NOMO-1 treated with dmso at 0.1 percent for 144 hours (cell line): ENCODE measurements around the gene CYP27C1.
"Not testable (repeated sequence)": the region's sequence is repeated elsewhere in the genome, so short reads cannot be mapped to it uniquely, and the experiment has no call there.

Experiments used
- DNase-seq: peaks from one replicate; lab custom pipeline; 2025; ENCODE audit not compliant: unreplicated experiment; lab: John Stamatoyannopoulos, UW

Gene CYP27C1, protein sequence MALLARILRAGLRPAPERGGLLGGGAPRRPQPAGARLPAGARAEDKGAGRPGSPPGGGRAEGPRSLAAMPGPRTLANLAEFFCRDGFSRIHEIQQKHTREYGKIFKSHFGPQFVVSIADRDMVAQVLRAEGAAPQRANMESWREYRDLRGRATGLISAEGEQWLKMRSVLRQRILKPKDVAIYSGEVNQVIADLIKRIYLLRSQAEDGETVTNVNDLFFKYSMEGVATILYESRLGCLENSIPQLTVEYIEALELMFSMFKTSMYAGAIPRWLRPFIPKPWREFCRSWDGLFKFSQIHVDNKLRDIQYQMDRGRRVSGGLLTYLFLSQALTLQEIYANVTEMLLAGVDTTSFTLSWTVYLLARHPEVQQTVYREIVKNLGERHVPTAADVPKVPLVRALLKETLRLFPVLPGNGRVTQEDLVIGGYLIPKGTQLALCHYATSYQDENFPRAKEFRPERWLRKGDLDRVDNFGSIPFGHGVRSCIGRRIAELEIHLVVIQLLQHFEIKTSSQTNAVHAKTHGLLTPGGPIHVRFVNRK

DNA sequence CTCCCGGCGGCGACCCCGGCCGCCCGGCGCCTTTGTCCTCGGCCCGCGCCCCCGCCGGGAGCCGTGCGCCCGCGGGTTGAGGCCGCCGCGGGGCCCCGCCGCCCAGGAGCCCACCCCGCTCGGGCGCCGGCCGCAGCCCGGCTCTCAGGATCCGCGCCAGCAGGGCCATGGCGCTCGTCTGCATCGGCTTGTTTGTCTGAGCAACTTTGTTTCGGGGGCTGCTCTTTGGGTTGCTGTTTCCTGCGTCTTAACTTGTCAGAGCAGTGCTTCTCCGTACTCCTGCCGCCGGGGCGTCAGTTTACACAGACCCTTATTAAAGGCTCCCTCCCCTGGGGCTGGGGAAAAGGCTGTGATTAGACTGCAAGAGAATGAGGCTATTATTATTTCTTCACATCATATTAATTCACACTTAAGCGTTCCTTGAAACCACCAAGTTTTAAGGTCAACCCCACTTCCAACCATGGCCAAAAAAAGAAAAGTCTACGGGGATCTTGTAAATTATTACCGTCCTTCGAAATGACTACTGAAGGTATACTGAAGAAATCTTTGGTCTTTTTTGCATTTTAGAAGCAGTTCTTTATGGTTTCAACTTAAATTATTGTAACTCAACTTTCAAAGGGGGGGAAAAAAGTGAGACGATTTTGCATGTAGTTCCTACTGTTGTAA, at the start of gene CYP27C1:
Gene CYP27C1 (minus strand): TSS at position 198 of the 666 bp plus-strand sequence. CDS start 29 bp downstream, at position 169.
- no peak for DNase-seq

- DNase-seq: no peak
Observed at GRCh38 chr2:127261804-127262406, 41.8 kb upstream of the CYP27C1 start.

GRCh38 chr2:127259355-127259754, 39.3 kb upstream of the CYP27C1 start:
- no peak for DNase-seq

DNA sequence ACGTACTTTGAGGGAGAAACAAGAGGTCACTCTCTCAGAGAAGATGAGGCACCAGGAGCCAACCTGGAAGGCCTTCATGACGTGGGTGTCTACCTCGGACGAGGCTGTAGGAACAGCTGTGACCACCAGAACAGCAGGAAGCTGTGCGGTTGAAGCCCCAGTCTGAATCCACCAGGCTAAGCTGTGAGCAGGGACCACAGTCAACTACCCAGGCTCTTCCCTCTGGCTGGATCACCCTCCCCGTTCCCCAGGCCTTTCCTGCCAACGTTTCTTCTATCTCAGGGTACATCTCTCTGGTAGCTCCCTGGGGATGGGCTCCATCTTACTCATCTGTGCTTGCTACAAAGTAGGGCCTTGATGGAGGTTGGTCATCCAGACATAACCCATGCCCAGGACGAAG, 36.8 kb upstream of the CYP27C1 start:
- DNase-seq: no peak

GRCh38 chr2:127256381-127256780, 36.3 kb upstream of the CYP27C1 start:
- no peak for DNase-seq

GRCh38 chr2:127255721-127256120, 35.6 kb upstream of the CYP27C1 start:
- DNase-seq: no peak

GRCh38 chr2:127255146-127255545, 35.0 kb upstream of the CYP27C1 start:
- DNase-seq: no peak

DNA sequence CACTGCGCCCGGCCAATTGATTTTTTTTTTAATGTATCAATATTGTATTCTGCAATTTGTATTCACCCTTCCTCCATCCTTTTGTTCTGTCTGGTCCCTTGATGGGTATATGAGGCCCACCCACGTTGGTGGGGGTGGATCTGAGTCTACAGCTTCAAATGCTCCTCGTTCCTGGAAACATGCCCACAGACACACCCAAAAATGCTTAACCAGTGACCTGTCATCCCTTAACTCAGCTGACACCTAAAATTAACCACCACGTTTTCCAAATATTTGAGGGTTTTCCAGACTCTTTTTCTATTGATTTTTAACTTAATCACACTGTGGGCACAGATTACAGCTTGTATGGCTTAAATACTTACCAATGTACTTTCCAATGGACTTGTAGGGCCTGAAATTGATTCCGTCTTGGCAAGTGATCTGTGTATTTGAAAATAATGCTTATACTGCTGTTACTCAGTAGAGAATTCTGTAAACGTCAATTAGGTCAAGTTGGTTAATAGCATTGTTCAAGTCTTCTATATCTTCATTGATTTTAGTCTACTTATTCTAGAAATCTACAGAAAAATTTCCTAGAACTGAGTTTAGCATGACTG, 34.4 kb upstream of the CYP27C1 start:
- no peak for DNase-seq

DNA sequence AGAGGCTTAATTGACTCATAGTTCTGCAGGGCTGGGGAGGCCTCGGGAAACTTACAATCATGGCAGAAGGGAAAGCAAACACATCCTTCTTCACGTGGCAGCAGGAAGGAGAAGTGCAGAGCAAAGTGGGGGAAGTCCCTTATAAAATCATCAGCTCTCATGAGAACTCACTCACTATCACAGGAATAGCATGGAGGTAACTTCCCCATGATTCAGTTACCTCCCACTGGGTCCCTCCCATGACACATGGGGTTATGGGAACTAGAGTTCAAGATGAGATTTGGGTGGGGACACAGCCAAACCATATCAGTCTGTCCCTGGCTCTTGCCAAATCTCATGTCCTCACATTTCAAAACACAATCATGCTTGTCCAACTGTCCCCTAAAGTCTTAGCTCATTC, 21.1 kb upstream of the CYP27C1 start:
- not testable (repeated sequence) for DNase-seq

GRCh38 chr2:127239395-127239794, 19.3 kb upstream of the CYP27C1 start:
- DNase-seq: no peak

DNA sequence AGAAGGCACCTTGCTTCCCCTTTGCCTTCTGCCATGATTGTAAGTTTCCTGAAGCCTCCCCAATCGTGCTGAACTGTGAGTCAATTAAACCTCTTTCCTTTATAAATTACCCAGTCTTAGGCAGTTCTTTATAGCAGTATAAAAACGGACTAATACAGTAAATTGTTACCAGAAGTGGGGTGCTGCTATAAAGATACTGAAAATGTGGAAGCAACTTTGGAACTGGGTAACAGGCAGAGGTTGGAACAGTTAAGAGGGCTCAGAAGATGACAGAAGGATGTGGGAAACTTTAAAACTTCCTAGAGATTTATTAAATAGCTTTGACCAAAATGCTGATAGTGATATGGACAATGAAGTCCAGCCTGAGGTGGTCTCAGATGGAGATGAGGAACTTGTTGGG, 17.7 kb upstream of the CYP27C1 start:
- not testable (repeated sequence) for DNase-seq

DNA sequence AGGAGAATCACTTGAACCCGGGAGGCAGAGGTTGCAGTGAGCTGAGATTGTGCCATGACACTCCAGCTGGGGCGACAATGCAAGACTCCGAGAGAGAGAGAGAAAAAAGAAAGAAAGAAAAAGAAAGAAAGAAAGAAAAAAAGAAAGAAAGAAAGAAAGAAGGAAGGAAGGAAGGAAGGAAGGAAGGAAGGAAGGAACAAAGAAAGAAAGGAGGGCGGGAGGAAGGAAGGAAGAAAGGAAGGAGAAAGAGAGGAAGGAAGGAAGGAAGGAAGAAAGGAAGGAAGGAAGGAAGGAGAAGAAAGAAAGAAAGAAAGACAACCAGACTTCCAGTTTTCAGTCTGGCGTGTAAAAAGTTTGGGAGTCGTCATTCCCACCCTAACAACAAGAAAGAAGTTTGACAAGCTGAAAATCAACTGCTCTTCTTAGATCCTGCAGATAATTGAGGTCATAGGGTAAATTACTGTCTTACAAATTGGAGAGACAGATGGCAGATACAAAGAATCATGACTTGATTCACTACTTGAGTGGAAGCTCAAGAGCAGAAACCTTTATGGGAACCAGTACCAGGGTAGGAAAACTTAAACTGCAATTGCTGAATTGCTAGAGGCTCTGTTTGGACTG, 15.1 kb upstream of the CYP27C1 start:
- DNase-seq: no peak

DNA sequence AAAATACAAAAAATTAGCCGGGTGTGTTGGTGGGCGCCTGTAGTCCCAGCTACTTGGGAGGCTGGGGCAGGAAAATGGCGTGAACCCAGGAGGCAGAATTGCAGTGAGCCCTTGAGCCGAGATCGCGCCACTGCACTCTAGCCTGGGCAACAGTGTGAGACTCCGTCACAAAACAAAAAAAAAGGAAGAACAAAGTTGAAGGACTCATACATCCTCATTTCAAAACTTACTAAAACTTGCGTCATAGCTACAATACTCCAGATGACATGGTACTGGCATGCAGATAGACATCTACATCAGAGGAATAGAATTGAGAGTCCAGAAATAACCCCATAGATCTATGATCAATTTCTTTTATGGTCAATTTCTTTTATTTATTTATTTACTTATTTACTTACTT, 13.6 kb upstream of the CYP27C1 start:
- no peak for DNase-seq

GRCh38 chr2:127231130-127231865, 11.2 kb upstream of the CYP27C1 start:
- DNase-seq: no peak

- no peak for DNase-seq
Observed at GRCh38 chr2:127229555-127229954, 9.5 kb upstream of the CYP27C1 start.

DNA sequence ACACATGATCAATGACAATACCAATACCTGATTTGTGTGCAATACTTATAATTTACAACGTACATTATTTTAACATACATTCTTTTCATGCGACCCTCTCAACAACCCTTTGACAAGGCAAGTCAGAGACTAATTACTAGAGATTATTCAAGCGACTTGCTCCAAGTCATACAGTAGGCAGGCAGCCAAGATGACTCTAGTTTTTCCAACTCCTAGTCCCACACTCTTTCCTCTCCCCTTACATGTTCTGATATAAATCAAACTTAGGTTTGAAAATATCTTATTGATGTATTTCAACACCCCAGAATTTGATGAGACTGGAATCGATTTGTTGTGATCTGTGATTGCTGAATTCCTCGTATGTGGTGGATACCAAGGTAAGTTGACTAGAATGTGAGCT, 8.0 kb upstream of the CYP27C1 start:
- DNase-seq: no peak

DNA sequence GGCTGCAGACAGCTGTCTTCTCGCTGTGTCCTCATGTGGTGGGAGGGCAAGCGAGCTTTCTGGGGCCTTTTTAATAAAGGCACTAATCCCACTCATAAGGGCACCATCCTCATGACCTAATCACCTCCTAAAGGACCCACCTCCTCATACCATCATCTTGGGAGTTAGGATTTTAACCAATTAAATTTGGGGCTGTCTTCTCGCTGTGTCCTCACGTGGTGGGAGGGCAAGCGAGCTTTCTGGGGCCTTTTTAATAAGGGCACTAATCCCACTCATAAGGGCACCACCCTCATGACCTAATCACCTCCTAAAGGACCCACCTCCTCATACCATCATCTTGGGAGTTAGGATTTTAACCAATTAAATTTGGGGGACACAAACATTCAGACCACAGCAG, 7.2 kb upstream of the CYP27C1 start:
- DNase-seq: not testable (repeated sequence)

DNA sequence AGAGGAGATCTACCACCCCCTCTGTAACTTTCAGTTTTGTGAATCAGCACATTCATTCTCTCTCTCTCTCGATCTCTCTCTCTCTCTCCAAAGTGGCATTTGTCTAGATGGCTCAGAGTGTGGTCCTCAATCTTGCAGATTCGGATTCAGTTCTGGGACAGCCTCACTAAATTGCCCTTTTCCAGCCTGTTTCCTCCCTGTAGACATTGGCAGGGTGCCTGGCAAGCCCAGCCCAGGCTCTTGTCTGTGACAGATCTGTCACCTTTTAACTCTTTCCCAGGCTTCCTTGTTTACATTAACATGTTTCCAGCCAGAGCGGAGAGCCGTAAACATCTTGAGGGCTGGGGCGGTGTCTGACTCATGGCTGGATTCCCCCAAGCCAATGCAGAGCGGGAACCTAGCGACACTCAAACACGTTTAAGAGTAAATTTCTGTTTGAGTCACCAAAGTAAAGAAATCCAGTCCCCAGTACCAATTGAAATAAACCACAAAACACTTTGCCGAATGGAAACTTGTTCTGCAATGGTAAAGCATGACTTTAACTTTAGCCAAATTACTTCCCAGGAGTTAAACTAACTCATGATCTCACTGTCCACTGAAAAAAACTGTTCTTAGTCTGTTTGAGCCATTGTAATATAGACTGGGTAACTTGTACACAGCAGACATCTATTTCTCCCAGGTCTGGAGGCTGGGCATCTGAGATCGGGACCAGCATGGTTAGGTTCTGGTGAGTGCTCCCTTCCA, 6.6 kb upstream of the CYP27C1 start:
- no peak for DNase-seq

DNA sequence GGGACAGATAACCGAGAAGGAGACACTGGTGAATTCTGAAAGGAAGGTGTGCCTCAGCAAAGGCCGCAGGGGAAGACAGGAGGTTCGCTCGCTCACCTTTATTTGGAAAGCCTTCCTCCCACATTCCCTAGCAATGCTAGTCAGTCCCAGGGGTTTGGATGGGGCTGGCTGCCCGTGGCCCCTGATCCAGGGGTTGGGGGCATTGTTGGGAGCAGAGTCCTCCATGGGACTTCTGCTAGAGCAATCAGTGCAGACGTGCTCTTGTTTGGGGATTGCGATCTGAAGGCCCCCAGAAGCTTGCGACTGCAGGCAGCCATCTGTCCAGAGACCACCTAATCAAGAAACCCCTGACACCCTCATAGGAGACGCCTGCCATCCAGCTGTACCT, 6.0 kb upstream of the CYP27C1 start:
- no peak for DNase-seq
